ENCODE measurements around the gene SUSD1. TPM values are rescaled to one million over a fixed set of nuclear protein-coding genes. Genes with fewer than 3 reads are reported as not detected.

SUSD1 gene
- total RNA-seq, 2 experiments from 2014 or later, result 1.6 to 2.7 TPM

DNA sequence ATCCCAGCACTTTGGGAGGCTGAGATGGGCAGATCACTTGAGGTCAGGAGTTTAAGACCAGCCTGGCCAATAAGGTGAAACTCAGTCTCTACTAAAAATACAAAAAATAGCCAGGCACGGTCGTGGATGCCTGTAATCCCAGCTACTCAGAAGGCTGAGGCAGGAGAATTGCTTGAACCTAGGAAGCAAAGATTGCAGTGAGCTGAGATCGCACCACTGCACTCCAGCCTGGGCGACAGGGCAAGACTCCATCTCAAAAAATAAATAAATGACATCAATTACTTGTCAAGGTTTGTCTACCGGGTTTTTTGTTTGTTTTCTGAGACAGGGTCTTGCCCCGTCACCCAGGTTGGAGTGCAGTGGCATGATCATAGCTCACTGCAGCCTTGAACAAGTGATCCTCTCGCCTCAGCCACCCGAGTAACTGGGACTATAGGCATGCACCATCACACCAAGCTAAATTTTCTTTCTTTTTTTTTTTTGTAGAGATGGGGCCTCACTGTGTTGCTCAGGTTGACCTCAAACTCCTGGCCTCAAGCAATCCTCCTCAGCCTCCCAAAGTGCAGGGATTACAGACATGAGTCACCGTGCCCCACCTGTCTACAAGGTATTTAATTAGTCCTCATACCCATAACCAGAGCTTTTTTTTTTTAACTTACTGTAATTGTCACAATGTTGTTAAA is 64.9 kb downstream of the SUSD1 start:
- no peak overlapping the region for H3K27ac Mint-ChIP-seq
- no peaks in the 10 kb centered on the region for H3K27me3 Mint-ChIP-seq (ENCODE audit: low read depth)
- no peak for DNase-seq
- no peaks in the 10 kb centered on the region for H3K4me1 Mint-ChIP-seq (ENCODE audit: low read depth)
- CTCF ChIA-PET, result interaction anchor here (0.6 to 2.3 kb wide), 7 partner anchors 11 to 278 kb away, joined by 3 to 14 read pairs (median 3); no protein-coding TSS in a partner anchor
- no peaks in the 10 kb centered on the region for H3K9me3 Mint-ChIP-seq
- no peak overlapping the region for H3K4me3 Mint-ChIP-seq
- intact Hi-C loops (cut with micrococcal nuclease), result no loop called here
- no peaks in the 10 kb centered on the region for H3K36me3 Mint-ChIP-seq (ENCODE audit: low read depth)

DNA sequence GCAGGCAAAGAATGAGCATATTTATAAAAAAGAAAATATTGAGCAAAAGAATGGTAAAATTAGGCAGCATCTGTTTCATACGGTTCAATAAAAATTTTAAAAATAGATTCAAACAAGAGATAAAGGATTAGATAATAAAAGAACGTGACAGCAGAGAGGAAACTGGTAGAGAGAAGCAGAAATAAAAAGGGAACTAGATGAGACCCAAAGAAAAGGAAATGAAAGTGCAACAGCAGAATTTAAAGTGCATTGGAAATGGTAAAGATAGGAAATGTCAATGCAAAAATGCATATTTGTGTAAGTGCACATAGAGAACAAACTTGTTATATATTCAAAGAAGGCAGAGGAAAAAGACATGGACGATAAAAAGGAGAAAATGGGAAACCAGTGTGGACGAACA is 70.2 kb downstream of the SUSD1 start:
- intact Hi-C loops (cut with micrococcal nuclease), result no loop called here
- no peak for DNase-seq
- no peaks in the 10 kb centered on the region for H3K36me3 Mint-ChIP-seq (ENCODE audit: low read depth)
- H3K27ac Mint-ChIP-seq, result no peak overlapping the region
- H3K9me3 Mint-ChIP-seq, result no peaks in the 10 kb centered on the region
- CTCF ChIA-PET, result interaction anchor here (0.6 kb wide), 1 partner anchor 345 kb away, joined by 3 read pairs; no protein-coding TSS in a partner anchor
- no peak overlapping the region for H3K4me3 Mint-ChIP-seq
- no peaks in the 10 kb centered on the region for H3K27me3 Mint-ChIP-seq (ENCODE audit: low read depth)
- H3K4me1 Mint-ChIP-seq (ENCODE audit: low read depth), result no peaks in the 10 kb centered on the region

DNA sequence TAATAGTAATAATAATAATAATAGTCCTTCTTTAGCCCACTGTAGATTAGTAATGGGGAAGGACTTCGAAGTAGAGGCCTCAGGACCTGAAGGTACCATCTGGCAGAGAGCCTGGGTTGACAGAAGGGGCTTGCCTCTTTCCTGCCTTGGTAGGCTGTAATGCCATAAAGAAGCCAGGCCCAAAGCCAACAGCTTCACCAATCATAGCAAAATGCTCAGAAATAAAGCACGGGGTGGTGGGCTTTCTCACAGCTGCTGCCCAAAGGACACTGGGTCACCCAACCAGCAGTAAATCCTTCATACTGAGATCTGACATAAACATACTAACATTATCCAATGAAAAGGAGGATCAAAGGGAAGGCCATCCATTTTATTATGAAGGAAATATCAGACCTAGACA is 70.7 kb downstream of the SUSD1 start:
- H3K4me1 Mint-ChIP-seq (ENCODE audit: low read depth), result no peaks in the 10 kb centered on the region
- H3K27ac Mint-ChIP-seq, result no peak overlapping the region
- H3K9me3 Mint-ChIP-seq, result no peaks in the 10 kb centered on the region
- H3K27me3 Mint-ChIP-seq (ENCODE audit: low read depth), result no peaks in the 10 kb centered on the region
- H3K4me3 Mint-ChIP-seq, result no peak overlapping the region
- no peak for DNase-seq
- H3K36me3 Mint-ChIP-seq (ENCODE audit: low read depth), result no peaks in the 10 kb centered on the region
- CTCF ChIA-PET, result no interaction called here
- intact Hi-C loops (cut with micrococcal nuclease), result no loop called here

DNA sequence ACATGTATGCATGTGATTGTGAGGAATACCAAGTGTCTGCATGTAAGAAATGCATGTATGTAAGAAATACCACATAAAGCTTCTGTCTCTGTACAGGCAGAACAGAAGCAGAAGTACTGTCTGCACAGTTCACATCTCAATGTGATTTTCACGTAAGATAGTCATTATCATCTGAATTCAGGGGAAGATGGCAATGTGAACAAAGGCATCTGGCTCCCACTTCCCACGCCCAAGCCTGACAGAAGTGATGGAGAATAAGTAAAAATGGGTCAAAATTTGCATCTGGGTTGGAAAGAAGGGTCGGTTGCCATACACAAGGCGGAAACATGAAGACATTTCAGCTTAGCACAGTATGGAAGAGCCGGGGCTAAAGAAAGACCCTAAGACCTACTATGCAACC is 71.7 kb downstream of the SUSD1 start:
- no peak overlapping the region for H3K27ac Mint-ChIP-seq
- H3K27me3 Mint-ChIP-seq (ENCODE audit: low read depth), result no peaks in the 10 kb centered on the region
- H3K36me3 Mint-ChIP-seq (ENCODE audit: low read depth), result no peaks in the 10 kb centered on the region
- CTCF ChIA-PET, result interaction anchor here (0.6 to 3.0 kb wide), 3 partner anchors 10 to 531 kb away, joined by 3 to 9 read pairs (median 3); no protein-coding TSS in a partner anchor
- H3K9me3 Mint-ChIP-seq, result no peaks in the 10 kb centered on the region
- H3K4me1 Mint-ChIP-seq (ENCODE audit: low read depth), result peaks cover under 1% of the 10 kb centered on the region
- H3K4me3 Mint-ChIP-seq, result no peak overlapping the region
- DNase-seq, result no peak
- intact Hi-C loops (cut with micrococcal nuclease), result no loop called here

DNA sequence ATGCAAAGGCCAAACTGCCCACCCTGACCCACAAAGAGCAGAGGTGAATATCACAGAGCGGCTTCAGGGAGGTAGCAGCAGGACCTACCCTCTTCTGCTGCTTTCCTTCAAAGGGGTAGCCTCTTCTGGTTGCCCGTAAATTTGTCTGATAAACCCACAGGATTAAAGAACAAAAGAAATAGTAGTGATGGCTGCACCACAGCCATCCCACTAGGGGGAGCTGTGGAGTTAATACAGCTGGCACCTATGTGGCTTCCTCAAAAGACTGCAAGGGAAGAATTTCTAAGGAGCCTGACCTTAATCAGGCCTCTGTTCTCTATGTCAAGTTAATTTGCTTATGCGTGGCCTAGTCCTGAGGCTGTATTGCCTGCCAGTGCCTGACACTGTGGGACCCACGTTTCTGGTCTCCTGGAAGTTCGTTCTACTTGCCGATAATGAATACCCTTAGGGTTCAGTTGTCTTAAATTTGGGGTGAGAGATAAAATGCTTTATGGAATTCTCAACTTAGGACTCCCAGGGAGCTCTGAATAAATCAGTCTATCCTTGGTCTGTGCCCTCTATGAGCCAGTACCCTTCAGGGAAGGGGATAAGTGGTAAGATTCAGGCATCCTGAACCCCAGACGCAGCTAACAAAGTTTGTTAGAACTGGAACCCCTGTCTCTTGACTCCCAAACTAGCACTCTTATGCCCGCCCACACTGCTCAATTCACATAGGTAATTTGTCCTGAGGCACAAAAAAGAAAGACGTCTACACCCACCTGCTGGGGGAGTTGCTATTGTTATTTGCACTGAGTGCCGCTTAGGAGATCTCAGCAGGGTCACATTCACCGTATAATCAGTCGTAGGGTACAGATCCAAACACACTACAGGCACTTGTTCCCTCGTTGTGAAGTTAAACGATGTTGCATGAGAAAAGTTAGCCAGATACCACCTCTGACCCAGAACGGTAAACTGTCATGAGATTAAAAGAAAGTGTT is 77.1 kb downstream of the SUSD1 start:
- Mint-ChIP-seq H3K4me1 (ENCODE audit: low read depth) (peaks cover 16% of the 10 kb centered on the region), H3K27ac (no peak overlapping the region), H3K9me3 (no peaks in the 10 kb centered on the region), H3K36me3 (ENCODE audit: low read depth) (no peaks in the 10 kb centered on the region), H3K4me3 (no peak overlapping the region), H3K27me3 (ENCODE audit: low read depth) (no peaks in the 10 kb centered on the region)
- peak; percentile 83 for DNase-seq
- CTCF ChIA-PET, result interaction anchor here (0.6 to 4.3 kb wide), 35 partner anchors 11 to 873 kb away, joined by 3 to 56 read pairs (median 3); partner anchors contain the start of gene HSDL2
- intact Hi-C loops (cut with micrococcal nuclease), result loop anchor here (1.0 to 10.0 kb wide), 7 partner anchors 14 to 695 kb away; partner anchors contain the start of genes INIP and SUSD1

DNA sequence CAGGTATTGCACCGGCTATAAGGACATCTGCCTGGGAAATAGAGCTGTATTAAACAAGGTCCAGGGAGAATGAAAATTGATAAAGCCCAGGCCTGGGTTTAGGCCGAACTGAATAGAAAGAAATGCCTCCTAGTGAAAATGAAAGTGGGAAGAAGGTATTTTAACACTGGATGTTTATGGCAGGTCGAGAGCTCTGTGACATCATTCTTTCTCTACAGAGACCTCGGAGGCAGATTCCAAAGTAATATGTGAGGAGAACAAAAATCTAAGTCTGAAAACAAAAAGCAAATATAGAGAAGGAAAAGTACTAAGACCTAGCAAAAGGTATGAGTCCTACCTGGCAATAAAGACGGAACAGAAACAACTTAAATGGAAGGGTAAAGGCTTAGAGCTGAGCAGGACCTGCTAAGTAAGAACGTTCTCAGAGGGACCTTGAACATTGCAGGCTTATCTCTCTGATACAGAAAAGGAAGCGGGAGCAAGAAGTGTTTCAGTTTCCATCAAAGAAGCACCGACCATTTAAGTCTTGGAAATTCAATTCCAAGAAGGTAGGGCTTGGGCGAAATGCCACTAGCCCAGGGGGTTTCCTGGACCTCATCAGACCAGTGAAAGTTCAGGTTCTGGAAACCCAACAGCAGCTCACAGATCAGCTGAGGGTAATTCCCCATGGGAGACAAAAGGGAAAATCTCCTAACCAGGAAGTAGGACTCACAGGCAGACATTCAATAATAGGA is 80.0 kb downstream of the SUSD1 start:
- no peaks in the 10 kb centered on the region for H3K9me3 Mint-ChIP-seq
- intact Hi-C loops (cut with micrococcal nuclease), result loop anchor here (10.0 kb wide), 1 partner anchor 620 kb away; the partner anchor contains the start of gene INIP
- no peak for DNase-seq
- no peak overlapping the region for H3K27ac Mint-ChIP-seq
- peaks cover 16% of the 10 kb centered on the region for H3K4me1 Mint-ChIP-seq (ENCODE audit: low read depth)
- no peaks in the 10 kb centered on the region for H3K36me3 Mint-ChIP-seq (ENCODE audit: low read depth)
- CTCF ChIA-PET, result interaction anchor here (1.5 to 2.6 kb wide), 5 partner anchors 20 to 698 kb away, joined by 5 to 17 read pairs (median 6); partner anchors contain the start of gene PTBP3
- no peak overlapping the region for H3K4me3 Mint-ChIP-seq
- H3K27me3 Mint-ChIP-seq (ENCODE audit: low read depth), result no peaks in the 10 kb centered on the region

DNA sequence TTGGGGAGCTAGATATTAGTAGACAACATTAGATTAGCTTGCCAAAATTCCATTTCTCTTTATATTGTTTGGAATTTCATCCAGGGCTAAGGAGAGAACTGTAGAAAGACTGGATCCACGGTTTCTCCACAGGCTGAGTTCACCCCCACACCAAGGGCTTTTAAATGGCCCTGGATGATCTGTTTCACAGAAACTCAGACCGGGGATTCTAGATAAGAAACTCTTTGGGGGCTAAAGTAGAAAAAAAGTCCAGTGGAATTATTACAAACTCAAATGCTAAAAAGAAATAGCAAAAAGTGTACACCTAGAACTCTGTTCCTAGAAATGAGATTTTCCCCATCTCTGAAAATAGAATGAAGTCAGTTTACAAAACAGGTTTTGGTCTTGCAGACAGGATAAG is 80.9 kb downstream of the SUSD1 start:
- CTCF ChIA-PET, result interaction anchor here (0.9 to 2.6 kb wide), 6 partner anchors 9 to 334 kb away, joined by 3 to 17 read pairs (median 5); no protein-coding TSS in a partner anchor
- intact Hi-C loops (cut with micrococcal nuclease), result loop anchor here (10.0 kb wide), 1 partner anchor 621 kb away; the partner anchor contains the start of gene INIP
- DNase-seq, result no peak
- H3K36me3 Mint-ChIP-seq (ENCODE audit: low read depth), result no peaks in the 10 kb centered on the region
- H3K4me1 Mint-ChIP-seq (ENCODE audit: low read depth), result peaks cover 16% of the 10 kb centered on the region
- no peak overlapping the region for H3K4me3 Mint-ChIP-seq
- no peaks in the 10 kb centered on the region for H3K9me3 Mint-ChIP-seq
- no peaks in the 10 kb centered on the region for H3K27me3 Mint-ChIP-seq (ENCODE audit: low read depth)
- no peak overlapping the region for H3K27ac Mint-ChIP-seq

DNA sequence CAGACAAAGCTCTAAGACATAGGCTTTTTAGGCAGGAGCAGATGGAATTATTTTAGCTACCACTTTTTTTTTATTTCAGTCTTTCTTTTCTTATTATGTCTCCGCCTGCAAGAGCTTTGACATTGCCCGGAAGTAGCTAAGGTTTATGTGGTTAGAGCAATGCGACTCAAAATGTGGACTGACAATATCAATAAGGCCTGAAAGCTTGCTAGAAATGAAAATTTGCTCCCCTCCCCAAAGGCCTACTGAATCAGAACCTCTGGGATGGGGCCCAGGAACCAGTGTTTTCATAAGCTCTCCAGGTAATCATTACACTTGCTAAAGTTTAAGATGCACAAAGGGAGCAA is 81.3 kb downstream of the SUSD1 start:
- CTCF ChIA-PET, result interaction anchor here (0.7 to 2.6 kb wide), 8 partner anchors 9 to 335 kb away, joined by 3 to 17 read pairs (median 5); no protein-coding TSS in a partner anchor
- H3K36me3 Mint-ChIP-seq (ENCODE audit: low read depth), result no peaks in the 10 kb centered on the region
- H3K27me3 Mint-ChIP-seq (ENCODE audit: low read depth), result no peaks in the 10 kb centered on the region
- H3K27ac Mint-ChIP-seq, result no peak overlapping the region
- H3K9me3 Mint-ChIP-seq, result no peaks in the 10 kb centered on the region
- no peak overlapping the region for H3K4me3 Mint-ChIP-seq
- intact Hi-C loops (cut with micrococcal nuclease), result loop anchor here (10.0 kb wide), 1 partner anchor 621 kb away; the partner anchor contains the start of gene INIP
- no peak for DNase-seq
- peaks cover 16% of the 10 kb centered on the region for H3K4me1 Mint-ChIP-seq (ENCODE audit: low read depth)

DNA sequence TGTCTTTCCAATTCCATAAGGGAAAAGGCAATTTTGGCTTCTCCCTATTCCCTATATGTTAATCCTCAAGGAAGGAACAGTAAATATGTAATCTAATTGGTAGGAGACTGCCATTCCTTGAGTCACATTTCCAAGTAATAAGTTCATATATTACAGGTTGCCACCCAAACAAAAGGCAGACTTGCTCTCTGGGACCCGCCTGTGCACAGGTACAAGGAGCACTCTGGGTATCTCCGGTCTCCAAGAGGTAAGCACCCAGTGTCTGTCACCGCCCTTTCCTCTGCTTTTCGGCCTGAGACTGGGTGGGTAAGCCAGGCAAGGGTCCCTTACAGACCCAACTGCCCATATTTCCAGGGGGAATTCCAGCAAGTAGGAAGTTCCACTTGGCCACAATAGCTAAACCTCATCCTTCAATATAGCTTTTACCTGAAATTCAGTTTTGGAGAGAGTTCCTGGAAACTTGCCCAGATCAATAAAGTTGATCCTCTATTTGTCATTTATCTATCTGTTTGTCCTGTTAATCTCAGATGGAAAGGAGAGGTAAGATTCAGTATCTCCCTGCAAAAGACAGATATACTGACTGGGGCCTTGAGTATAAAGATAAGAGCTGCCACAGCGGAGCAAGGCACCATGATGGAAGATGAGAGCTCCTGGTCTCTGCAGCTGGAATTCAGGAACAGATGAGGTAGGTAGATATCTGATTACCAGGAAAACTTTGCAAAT is 81.8 kb downstream of the SUSD1 start:
- Mint-ChIP-seq H3K9me3 (no peaks in the 10 kb centered on the region), H3K4me3 (no peak overlapping the region), H3K36me3 (ENCODE audit: low read depth) (no peaks in the 10 kb centered on the region), H3K27me3 (ENCODE audit: low read depth) (no peaks in the 10 kb centered on the region), H3K4me1 (ENCODE audit: low read depth) (peaks cover 14% of the 10 kb centered on the region), H3K27ac (no peak overlapping the region)
- intact Hi-C loops (cut with micrococcal nuclease), result loop anchor here (10.0 kb wide), 1 partner anchor 621 kb away; the partner anchor contains the start of gene INIP
- DNase-seq, result no peak
- CTCF ChIA-PET, result interaction anchor here (0.7 to 2.6 kb wide), 8 partner anchors 8 to 335 kb away, joined by 3 to 17 read pairs (median 5); no protein-coding TSS in a partner anchor

DNA sequence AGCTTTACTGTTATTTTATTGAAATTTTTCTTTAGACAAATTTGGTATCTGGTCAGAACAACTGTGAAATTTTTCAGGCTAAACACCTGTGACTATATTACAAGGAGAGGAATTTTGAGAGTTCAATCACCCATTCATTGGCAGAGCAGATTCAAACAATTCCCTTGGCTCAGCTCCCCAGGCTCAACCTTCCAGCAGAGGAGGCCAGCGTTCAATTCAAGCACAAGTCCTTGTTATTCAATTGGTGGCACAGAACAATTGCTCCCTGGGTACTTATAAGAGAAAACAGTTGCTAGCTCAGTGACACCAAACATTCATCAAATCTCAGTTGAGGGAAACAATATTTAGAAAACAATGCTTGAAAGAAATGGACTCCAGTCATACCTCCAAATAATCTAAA is 83.3 kb downstream of the SUSD1 start:
- Mint-ChIP-seq H3K9me3 (no peaks in the 10 kb centered on the region), H3K4me1 (ENCODE audit: low read depth) (peaks cover 10% of the 10 kb centered on the region), H3K27me3 (ENCODE audit: low read depth) (no peaks in the 10 kb centered on the region), H3K36me3 (ENCODE audit: low read depth) (no peaks in the 10 kb centered on the region), H3K27ac (no peak overlapping the region), H3K4me3 (no peak overlapping the region)
- CTCF ChIA-PET, result interaction anchor here (1.1 to 1.6 kb wide), 5 partner anchors 10 to 275 kb away, joined by 4 to 6 read pairs (median 5); no protein-coding TSS in a partner anchor
- intact Hi-C loops (cut with micrococcal nuclease), result loop anchor here (1.0 to 10.0 kb wide), 2 partner anchors 269 to 623 kb away; partner anchors contain the start of gene INIP
- peak; percentile 57 for DNase-seq

DNA sequence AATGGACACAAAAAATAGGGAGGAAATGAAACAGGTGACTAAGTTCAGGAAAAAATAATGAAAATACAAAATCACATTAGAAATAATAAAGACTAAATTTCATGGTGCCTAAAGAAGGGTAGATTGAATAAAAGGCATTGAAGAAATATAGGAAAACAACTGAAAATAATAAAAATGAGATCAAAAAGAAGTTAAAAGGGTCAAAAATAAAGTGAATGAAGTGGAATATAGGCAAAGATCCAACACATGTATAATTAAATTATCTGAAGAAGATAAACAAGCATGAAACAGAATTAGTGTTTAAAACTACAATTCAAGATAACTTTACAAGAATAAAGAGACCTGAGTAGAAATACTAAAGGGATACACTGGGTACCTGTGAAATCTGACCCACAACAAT is 87.6 kb downstream of the SUSD1 start:
- CTCF ChIA-PET, result interaction anchor here (0.6 to 4.0 kb wide), 7 partner anchors 10 to 705 kb away, joined by 3 to 33 read pairs (median 4); partner anchors contain the start of gene HSDL2
- no peak for DNase-seq

More for the DNA sequence above, 87.6 kb downstream of the SUSD1 start:
- H3K4me1 Mint-ChIP-seq (ENCODE audit: low read depth), result no peaks in the 10 kb centered on the region
- no peak overlapping the region for H3K27ac Mint-ChIP-seq
- no peaks in the 10 kb centered on the region for H3K36me3 Mint-ChIP-seq (ENCODE audit: low read depth)
- no peaks in the 10 kb centered on the region for H3K27me3 Mint-ChIP-seq (ENCODE audit: low read depth)
- H3K4me3 Mint-ChIP-seq, result no peak overlapping the region
- intact Hi-C loops (cut with micrococcal nuclease), result no loop called here
- H3K9me3 Mint-ChIP-seq, result no peaks in the 10 kb centered on the region
